ENCODE data around the gene IYD.
"Not testable (repeated sequence)": the region's sequence is repeated elsewhere in the genome, so short reads cannot be mapped to it uniquely, and the experiment has no call there.

Gene IYD

DNA sequence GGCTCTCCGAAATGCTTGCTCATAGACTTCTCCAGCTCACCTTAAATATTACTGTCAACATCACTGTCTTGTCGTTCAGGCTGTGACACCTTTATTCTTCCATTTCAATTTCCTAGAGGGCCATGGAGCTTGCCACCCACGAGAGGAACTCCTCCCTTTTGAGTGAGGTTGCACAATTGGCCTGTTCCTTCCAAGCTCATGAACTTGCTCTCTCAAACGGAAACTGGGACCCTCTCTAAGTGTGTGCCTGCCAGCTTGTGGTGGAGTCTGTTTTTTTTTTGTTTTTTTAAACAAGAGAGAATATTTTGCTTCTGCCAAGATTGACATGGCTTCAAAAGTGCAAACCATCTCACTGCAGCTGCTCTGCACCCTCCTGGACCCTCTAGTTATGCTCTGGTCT lies 19.3 kb upstream of the IYD start:
- in situ Hi-C loops (cut with MboI; ENCODE audit: low sequenced_read_pairs): no loop called here

- in situ Hi-C loops (cut with MboI; ENCODE audit: low sequenced_read_pairs): no loop called here
Measured at GRCh38 chr6:150352321-150353296, 16.2 kb upstream of the IYD start.

DNA sequence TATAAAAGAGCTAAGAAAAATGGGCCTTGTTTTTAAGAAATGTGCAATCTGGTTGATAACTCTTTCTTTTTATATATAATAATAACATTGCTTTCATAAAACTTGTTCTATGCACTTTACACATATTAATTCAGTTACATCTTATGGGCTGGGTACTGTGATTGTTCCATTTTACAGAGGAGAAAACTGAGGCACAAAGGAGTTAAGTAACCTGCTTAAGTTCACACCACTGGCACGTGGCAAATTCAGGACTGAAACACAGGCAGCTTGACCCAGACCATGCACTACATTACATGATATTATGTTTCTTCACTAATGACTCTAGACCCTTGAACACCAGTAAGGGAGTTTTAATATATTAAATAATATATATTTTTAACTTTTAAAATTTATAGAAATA lies 15.4 kb upstream of the IYD start:
- in situ Hi-C loops (cut with MboI; ENCODE audit: low sequenced_read_pairs): no loop called here

- in situ Hi-C loops (cut with MboI; ENCODE audit: low sequenced_read_pairs): no loop called here
Measured at GRCh38 chr6:150354754-150355571, 13.8 kb upstream of the IYD start.

DNA sequence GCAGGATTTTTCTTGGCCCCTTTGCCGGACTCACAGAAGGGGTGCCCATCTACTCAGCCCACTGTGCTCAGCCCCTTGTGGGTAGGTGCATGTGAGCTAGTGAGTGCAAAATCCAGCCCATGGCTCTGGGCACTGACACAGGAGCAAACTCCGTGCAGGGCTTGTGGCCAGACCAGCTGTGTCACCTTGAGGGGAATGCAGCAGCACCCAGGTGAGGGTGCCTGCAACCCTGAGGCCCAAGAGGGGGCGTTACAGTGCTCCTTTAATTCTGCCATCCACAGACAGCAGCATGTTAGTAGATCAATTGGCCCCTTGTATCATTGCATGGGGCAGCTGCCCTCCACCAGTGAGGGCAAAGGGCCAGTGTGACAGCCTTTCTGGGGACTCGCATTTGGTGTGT lies 12.9 kb upstream of the IYD start:
- in situ Hi-C loops (cut with MboI; ENCODE audit: low sequenced_read_pairs): no loop called here

DNA sequence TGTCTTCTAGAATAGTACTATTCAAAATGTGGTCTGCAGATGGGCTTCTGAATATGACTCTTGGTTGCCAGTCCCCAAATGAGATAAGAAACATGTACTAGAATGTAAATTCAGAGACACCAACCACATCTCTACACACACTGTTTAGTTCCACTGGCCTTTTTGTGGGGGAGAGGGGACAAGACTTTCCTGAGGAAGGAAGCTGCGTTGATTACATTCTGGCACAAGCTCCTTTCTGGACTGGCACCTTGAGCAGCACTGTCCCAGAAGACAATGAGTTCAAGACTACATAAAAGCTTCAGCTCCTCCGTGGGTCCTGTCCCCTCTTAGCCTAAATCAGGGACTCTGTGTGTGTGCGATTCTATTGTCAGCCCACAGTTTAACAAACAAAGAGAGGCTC lies 6.9 kb upstream of the IYD start:
- in situ Hi-C loops (cut with MboI; ENCODE audit: low sequenced_read_pairs): no loop called here

GRCh38 chr6:150363733-150364132 lies 5.1 kb upstream of the IYD start:
- in situ Hi-C loops (cut with MboI; ENCODE audit: low sequenced_read_pairs): no loop called here

- in situ Hi-C loops (cut with MboI; ENCODE audit: low sequenced_read_pairs): no loop called here
Measured at GRCh38 chr6:150366118-150366778, 2.6 kb upstream of the IYD start.

DNA sequence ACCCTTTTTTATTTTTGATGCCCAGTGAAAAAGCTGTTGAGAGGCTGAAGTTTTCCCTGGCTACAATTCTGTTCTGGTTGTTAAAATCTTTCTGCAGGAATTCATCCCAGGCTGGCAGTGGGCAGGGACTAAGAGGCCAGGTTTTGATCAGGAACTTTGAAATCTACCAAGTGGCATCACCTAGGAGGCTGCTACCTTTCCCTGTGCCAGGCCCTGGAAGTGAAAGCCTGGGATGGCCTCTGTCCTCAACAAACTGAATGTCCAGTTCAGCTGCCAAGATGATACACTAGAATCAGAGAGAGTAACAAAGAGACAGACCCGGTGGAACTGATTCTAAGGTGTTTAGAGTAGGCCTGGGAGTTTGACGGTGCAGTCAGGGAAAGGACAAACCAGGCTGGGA lies 596 bp downstream of the IYD start:
- in situ Hi-C loops (cut with MboI; ENCODE audit: low sequenced_read_pairs): no loop called here

GRCh38 chr6:150370112-150370511 lies 1.3 kb downstream of the IYD start:
- in situ Hi-C loops (cut with MboI; ENCODE audit: low sequenced_read_pairs): no loop called here

GRCh38 chr6:150371356-150371755 lies 2.5 kb downstream of the IYD start:
- in situ Hi-C loops (cut with MboI; ENCODE audit: low sequenced_read_pairs): no loop called here

DNA sequence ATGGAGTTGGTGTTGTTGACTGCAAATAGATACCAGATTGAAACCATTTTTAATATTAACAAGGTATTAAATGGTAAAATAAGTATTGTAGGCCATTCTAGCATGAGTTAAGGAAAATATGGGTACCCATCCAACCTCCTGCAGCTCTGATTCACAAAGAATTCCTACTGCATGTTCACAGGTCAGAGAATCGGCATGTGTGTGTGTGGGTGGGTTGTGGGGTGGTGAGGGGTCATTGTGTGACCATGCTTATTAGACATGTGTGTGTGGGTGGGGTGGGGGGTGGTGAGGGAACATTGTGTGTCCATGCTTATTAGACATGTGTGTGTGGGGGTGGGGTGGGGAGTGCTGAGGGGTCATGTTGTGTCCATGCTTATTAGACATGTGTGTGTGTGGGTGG lies 3.2 kb downstream of the IYD start:
- in situ Hi-C loops (cut with MboI; ENCODE audit: low sequenced_read_pairs): no loop called here

- in situ Hi-C loops (cut with MboI; ENCODE audit: low sequenced_read_pairs): no loop called here
Measured at GRCh38 chr6:150373260-150373701, 4.5 kb downstream of the IYD start.

DNA sequence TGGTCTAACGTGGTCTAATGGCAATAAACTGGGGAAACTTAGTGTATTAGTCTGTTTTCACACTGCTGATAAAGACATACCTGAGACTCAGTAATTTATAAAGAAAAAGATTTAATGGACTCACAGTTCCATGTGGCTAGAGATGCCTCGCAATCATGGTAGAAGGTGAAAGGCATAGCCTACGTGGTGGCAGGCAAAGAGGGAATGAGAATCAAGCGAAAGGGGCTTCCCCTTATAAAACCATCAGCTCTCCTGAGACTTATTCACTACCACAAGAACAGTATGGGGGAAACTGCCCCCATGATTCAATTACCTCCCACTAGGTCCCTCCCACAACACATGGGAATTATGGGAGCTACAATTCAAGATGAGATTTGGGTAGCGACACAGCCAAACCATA lies 5.5 kb downstream of the IYD start:
- in situ Hi-C loops (cut with MboI; ENCODE audit: low sequenced_read_pairs): not testable (repeated sequence)

GRCh38 chr6:150377211-150377781 lies 8.5 kb downstream of the IYD start:
- in situ Hi-C loops (cut with MboI; ENCODE audit: low sequenced_read_pairs): no loop called here

DNA sequence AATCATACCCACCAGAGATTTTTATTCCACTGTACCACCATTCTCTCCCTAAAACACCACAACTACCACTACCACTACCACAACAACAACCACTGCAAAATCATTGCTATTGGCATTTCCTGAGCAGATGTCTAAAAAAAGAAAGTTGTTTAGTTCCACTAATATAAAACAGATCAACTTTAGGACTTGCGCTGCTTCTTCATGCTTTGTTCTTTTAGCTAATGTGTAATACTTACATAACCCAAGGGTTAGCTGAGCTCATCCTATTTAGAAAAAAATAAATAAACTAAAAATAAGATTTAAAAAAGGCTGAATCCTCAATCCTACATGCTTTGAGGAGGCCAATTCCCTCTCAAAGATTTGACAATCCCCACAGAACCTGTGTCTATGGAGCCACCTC lies 11.4 kb downstream of the IYD start:
- in situ Hi-C loops (cut with MboI; ENCODE audit: low sequenced_read_pairs): no loop called here

- in situ Hi-C loops (cut with MboI; ENCODE audit: low sequenced_read_pairs): no loop called here
Measured at GRCh38 chr6:150382171-150382570, 13.4 kb downstream of the IYD start.

- in situ Hi-C loops (cut with MboI; ENCODE audit: low sequenced_read_pairs): no loop called here
Measured at GRCh38 chr6:150391414-150391813, 22.6 kb downstream of the IYD start.

DNA sequence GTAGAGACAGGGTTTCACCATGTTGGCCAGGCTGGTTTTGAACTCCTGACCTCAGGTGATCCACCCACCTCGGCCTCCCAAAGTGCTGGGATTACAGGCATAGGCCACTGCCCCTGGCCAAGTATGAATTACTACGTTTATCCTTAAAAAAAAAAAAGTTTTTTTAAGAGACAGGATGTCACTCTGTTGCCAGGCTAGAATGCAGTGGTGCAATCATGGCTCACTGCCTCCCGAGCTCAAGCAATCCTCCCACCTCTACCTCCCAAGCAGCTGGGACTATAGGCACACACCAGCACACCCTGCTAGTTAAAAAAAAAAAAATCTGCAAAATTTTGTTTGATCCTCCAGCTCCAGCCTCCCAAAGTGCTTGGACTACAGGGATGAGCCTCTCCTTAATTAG lies 23.1 kb downstream of the IYD start:
- in situ Hi-C loops (cut with MboI; ENCODE audit: low sequenced_read_pairs): no loop called here

DNA sequence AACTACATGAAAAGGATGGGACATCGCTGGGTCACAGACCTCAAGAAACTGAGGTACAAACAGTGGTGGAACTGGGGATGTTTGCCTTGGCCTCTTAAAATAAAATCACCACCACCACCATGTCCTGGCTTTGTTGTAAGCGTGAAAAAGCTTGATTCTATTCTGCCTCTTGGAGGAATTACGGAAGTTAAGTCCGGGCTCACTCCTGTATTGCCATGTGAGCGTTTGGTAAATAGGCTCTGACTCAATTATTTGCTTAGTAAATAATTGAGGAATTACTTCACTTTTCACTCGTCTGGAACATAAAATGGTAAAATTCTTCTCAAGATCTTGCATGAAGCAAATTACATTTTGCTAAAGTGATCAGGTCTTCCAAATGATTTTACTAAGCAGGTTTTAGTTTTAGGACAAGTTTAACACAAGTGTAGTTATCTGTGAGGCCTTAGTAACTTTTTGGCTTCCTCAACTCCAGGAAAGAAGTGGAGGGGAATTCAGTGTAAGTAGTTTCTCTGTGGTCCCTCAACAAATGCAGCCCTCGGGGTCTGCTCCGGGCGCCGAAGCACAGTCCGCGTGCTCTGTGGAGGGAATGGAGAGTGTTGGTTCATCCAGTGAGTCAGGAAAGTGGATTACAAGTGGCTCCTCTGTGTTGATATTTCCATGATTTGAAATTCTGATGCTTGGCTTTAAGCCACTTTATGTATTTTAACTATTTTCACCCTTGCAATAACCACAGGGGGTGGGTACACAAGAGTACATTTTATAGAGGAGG lies 23.8 kb downstream of the IYD start:
- in situ Hi-C loops (cut with MboI; ENCODE audit: low sequenced_read_pairs): no loop called here
